Measurements from ENCODE around the gene CTNNA2.

The CTNNA2 gene

DNA sequence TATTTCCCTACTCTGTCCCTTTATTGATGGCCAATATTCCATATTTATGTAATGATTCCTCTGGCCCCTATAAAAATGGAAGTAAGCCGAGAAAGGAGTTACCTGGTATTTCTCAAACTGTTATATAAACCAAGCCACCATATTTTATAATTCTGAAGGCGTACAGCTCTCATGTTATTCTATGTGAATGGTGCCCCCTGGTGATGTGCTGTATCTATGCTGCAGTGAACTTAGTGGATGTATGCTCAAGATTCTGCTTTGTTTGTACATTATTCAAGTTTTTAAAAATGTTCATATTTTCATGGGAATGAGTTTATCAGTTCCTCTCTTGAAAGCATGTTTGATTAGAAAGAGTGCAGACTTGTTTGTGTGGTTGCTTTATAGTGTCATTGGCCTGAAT is 986.2 kb downstream of the CTNNA2 start:
- DNase-seq = peak; percentile 4
- in situ Hi-C loops (cut with MboI; ENCODE audit: low pct_unique_long_range_greater_than_20kb, low sequenced_read_pairs) = no loop called here

DNA sequence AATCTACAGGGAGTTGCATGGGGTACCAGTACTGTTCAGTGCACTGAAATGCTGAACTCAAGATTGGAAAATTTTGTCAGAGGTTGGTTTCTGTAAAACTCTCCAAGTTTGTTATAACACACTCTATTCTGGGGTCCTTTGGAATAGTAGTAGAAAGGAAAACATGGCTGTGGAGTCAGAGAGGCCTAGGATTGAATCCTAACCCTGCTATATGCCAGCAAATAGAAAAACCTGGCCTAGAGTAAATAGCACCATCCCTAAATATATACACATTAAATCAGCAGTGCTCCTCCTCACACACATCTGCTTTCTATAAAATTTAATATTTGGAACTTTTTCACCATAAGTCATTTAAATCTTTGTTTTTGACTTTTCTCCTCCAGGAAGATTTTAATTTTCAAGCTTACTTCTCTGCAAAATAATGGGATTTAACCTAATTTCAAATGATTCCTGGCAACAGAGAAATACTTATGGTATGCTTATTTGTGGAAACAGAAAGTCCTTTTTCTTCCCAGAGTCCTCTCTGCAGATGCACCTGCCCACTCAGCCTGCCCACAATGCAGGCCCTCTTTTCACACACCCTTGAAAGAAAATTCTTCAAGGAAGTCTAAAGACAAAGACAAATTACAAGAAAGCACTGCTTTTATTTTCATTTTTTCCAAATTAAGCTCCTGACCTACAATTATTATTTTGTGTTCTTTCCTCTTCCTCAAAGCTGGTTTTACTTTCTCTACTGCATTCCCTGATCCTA is 989.2 kb downstream of the CTNNA2 start:
- in situ Hi-C loops (cut with MboI; ENCODE audit: low pct_unique_long_range_greater_than_20kb, low sequenced_read_pairs) = no loop called here
- DNase-seq = no peak

DNA sequence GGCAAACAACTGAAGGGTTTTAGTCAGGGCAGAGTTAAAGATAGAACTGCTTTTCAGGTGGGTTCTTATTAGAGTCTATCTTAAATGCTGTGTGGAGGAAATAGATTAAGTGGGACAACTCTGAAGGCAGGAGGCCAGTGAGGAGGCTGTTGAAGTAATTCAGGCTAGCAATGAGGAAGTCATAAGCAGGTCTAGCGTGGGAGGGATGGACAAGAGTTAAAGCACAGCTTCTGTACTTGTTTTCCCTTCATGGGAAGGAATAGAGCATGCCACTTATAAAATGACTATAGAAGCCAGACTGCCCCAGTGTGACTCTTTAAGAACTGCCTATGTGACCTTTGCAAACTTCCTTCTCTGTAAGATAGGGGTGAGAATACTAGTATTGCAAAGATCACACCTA is 993.7 kb downstream of the CTNNA2 start:
- in situ Hi-C loops (cut with MboI; ENCODE audit: low pct_unique_long_range_greater_than_20kb, low sequenced_read_pairs) = no loop called here
- peak; percentile 5 for DNase-seq

DNA sequence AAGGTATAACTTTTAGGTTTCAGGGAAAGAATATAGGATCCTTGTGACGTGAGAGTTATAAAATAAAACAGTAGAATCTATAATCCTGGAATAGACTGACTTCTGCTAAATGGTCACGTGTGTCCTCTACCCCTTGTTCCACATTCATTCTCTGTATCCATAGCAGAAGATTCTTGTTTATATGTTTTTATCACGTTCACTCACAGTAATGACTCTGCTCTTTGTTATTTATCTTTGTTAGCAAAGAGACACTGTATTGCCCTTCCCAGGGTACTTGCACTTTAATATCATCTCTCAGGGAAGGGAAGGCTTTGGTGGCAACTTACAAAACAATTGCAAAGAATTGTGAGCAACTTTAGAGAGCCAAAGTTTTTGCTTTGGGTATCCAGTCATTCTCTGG is 997.9 kb downstream of the CTNNA2 start:
- in situ Hi-C loops (cut with MboI; ENCODE audit: low pct_unique_long_range_greater_than_20kb, low sequenced_read_pairs) = no loop called here
- DNase-seq = no peak

DNA sequence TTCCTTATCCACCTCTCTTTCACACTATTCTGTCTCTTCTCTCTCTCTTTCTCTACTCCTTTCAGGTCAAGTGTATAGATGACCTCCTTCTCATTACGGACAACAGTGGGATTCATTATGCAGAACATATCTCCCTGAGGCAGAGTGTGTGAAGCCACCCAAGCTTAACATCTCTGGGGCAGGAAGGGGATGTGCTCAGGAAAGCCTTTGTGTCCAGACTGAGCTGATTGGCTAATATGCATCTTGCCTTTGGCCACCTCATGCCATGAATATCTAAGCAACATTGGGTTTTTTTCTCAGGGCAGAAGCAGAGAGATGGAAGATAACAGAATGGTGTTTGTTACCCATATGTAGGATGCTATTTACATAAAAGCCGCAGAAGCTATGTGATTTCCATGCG is 1003.1 kb downstream of the CTNNA2 start:
- in situ Hi-C loops (cut with MboI; ENCODE audit: low pct_unique_long_range_greater_than_20kb, low sequenced_read_pairs) = no loop called here
- DNase-seq = no peak

DNA sequence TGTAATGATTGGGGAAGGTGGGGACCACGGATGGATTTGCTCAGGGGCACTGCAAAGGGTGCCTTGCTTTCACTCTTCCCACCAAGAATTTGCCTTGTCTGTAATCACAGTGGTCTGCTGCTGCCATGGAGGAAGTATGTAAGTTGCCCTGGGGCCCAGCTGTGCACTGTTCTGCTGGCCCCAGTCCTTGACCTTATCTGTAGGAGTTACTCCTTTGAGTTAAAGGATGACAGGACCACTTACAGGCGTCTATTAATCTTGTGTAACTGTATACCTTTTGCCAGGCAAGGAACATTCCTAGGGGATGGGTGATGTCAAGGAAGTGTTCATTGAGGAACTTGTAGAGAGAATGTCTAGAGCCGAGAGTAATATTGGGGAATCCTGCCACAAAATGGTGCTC is 1004.5 kb downstream of the CTNNA2 start:
- in situ Hi-C loops (cut with MboI; ENCODE audit: low pct_unique_long_range_greater_than_20kb, low sequenced_read_pairs) = no loop called here
- DNase-seq = no peak

DNA sequence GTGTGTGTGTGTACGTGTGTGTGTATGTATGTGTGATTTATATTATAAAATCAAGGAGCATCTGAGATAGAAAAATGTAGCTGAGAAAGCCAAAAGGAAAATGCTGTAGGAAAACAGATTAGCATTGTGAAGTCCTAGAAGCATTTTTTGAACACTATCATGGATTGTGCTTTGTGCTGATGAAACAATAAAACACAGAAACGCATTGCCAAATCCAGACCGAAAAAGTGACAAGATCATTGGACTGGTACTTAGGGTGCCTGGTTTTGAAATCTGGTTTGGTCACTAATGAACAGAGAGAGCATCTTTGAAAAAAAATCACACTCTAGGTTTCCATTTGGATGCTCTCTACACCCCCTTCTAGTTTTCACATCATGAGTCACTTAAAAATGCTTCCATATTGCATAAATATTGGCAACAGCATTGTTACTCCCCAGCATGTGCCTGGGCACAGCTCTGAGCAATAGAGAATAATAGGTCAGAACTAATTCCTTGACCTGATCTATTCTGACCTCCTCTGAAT is 1006.3 kb downstream of the CTNNA2 start:
- in situ Hi-C loops (cut with MboI; ENCODE audit: low pct_unique_long_range_greater_than_20kb, low sequenced_read_pairs) = no loop called here

DNA sequence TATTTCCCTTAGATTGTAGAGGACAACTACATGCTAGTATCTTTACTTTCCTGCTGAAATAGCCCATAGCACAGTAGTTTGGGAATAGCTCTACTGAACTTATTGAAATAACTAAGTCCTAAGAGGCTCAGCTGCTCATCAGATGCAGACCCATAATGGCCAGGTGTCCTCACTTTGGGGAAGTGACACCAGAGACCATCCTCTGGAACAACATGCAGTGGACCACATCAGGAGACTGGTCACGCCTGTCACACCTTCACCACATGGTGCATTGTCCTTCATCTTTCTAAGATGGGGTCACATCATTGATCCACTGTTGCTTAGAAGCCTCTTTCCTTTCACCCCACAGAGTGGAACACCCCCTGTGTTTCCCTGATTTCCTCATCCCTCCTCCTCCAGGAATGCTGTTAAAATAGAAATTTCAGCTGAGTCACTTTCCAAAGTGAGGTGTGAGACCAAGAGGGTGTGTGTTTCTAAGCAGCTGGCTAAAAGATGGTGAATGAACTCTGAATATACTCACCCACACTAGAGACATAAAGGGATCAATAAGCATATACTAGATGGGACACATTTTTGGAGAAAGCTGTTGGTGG is 1006.9 kb downstream of the CTNNA2 start:
- in situ Hi-C loops (cut with MboI; ENCODE audit: low pct_unique_long_range_greater_than_20kb, low sequenced_read_pairs) = no loop called here
- no peak for DNase-seq

More for the DNA sequence above, 1006.3 kb downstream of the CTNNA2 start:
- no peak for DNase-seq

DNA sequence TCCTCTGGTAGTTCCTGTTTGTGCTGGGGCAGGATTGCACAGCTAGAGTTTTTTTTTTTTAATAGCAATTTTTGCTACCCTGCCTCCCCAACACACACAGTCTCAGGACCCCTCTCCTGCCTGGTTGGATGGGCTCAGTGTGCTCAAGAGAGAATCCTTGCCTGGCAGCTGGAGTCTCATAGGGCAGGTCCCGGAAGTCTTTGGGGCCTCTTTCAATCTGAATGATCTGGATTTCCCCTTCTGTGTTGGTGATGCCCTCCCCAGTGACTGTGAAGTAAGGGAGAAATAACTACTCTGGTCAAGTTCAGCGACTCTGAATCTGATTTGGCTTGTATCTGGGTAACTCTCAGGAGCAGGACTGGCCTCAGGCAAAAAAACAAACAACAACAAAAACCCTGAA is 1012.3 kb downstream of the CTNNA2 start:
- in situ Hi-C loops (cut with MboI; ENCODE audit: low pct_unique_long_range_greater_than_20kb, low sequenced_read_pairs) = no loop called here
- DNase-seq = no peak

DNA sequence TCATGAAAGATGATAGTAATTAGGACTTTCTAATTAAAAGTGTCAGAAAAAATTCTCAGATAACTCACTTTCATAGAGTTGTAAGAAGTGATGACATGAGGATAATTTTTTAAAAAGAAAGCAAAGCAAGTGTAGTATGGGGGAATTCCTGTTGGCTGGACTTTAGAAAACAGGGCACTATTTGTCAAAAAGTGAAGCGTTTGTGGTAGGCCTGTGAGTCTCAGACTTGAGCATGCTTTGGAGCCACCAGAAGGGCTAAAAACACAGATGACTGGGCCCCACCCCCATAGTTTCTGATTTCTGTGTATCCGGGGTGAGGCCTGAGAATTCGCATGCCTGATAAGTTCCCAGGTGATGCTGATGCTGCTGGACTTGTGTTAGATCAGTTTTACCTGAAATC is 1014.3 kb downstream of the CTNNA2 start:
- no peak for DNase-seq
- in situ Hi-C loops (cut with MboI; ENCODE audit: low pct_unique_long_range_greater_than_20kb, low sequenced_read_pairs) = no loop called here

DNA sequence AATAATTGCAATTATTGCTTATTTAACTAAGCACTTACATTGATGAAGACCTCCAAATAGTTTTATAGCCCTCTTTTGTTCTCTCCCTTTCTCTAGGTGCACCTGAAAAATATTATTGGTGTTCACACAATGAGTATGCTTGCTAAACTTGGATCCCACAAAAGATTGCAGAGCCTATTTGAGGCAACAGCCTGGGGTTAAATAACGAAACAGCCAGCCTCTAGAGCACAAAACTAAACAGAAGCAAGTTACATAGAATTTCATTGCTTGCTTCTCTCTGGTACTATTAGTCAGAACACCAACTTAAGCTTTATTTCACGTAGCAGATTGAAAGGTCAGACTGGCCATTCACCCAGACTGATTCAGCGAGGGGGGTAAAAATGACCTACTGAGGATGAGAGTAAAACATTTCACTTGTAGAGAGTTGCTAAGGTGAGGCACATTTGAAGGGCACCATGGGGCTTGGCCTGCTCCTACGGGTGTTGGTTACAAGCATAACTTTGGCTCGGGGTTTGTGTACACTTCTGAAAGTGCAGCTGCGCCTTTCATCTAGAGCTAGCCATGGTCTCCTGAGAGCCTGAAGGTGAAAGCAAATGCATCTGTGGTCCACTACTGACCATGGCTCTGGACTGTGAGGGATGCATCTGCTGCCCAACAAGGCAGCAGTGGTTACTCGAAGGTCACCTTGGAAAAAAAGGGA is 1016.8 kb downstream of the CTNNA2 start:
- DNase-seq = no peak
- in situ Hi-C loops (cut with MboI; ENCODE audit: low pct_unique_long_range_greater_than_20kb, low sequenced_read_pairs) = no loop called here

DNA sequence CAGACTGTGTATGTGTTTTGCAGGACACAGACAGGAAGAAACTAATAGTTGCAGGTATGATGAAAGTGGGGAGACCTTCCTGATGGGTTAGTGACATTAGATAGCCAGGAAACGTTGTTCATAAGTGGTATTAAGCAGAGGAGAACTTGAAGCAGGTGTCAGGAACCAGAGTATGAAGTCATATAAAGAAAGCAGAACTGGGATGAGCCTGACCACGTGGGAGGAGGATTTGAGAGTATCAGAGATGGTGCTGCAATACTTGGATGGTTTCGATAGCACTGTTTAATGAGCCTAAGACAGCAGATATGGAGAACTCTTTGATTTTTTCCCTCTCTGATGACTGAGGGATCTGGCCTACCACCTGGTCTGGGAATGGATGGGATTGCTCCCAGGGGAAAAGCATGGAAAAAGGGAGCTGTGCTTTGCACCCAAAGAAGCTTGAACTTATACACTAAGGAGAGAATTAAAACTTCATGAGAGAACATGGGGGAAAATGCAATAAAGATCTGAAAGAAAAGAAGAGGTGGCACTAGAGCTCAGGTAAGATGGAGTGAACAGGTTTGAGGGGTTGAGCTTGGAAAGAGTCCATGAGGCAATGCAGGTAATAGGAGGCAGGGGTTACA is 1017.7 kb downstream of the CTNNA2 start:
- DNase-seq = no peak
- in situ Hi-C loops (cut with MboI; ENCODE audit: low pct_unique_long_range_greater_than_20kb, low sequenced_read_pairs) = no loop called here

DNA sequence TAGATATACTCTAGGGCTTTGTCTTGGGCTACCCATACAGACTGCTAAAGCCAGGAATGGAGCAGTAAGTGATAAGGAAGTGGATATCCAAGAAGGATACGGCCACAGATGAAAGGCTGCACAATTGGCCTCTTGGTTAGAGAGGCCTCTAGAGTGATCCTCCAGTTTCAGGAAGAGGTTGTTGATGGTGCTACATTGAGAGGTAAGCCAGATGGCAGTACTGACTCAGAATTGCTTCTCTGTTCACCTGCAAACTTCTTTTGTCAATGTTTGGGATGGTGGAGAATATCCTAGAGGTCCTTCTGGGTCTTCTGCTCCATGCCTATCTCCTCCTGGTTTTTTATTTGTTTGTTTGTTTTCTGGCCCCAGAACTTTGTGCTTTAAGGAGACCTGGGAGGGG is 1018.5 kb downstream of the CTNNA2 start:
- no peak for DNase-seq
- in situ Hi-C loops (cut with MboI; ENCODE audit: low pct_unique_long_range_greater_than_20kb, low sequenced_read_pairs) = no loop called here

DNA sequence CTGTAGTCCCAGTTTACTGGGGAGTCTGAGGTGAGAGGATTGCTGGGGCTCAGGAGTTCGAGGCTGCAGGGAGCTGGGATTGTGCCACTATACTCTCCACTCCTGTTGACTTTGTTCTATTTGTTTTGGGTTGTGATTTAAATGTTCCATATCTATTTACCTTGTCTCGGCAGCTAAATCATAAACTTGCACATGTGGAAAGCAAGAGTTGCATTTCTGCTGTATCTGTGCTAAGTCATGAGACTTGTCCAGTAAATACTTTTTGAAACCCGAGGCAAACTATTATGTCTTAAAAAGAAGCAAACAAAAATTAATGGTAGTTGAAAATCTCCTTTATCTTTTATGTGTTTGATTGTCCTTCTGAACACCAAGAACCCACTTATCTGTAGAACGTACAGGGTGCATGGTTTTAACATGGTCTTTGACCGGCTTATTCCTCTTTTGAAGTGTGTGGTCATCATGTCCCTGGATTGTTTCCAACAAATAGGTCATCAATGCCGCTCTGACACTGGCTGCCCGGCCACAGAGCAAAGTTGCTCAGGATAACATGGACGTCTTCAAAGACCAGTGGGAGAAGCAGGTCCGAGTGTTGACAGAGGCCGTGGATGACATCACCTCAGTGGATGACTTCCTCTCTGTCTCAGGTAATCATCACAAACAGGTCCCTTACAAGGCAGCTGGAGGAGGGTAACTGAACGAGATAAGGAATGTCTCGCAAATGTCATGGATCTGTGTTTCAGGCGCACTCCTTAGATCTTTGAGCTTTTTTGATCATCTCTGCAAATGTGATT is 1032.8 kb downstream of the CTNNA2 start:
- in situ Hi-C loops (cut with MboI; ENCODE audit: low pct_unique_long_range_greater_than_20kb, low sequenced_read_pairs) = no loop called here
- no peak for DNase-seq

DNA sequence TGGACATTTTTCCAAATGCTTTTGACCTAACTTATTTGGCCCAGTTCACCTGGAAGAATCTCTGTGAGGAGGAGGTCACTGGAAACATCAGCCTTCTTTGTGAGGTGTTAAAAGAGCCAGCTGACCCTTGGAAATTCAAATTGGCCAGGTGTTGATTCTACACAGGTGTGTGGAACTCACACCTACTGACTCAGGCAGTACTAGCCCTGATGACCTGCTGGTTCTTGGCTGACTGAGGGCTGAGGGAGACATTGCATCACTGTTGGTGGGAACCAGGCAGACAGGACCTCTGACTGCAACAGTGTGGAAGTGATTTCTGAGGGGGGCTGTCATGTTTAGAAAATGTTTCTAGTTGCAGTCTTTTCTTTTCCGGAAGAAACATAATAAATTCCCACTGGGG is 1033.9 kb downstream of the CTNNA2 start:
- in situ Hi-C loops (cut with MboI; ENCODE audit: low pct_unique_long_range_greater_than_20kb, low sequenced_read_pairs) = no loop called here

DNA sequence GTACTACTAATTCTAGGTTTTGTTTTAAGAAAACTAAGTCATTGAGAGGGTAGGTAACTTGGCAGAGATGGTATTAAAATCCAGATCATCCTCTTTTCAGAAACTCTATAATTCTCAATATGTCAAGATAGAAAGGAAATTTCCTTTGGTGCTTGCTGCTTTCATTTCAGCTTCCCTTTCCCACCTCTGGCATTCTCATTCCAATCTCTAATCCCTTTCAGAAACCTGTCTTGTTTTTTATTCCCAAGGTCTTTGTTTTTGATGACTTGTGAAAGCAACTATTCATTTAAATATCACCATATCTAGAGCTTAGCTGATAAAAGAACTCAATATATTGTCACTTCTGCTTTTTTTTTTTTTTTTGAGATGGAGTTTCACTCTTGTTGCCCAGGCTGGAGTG is 1034.5 kb downstream of the CTNNA2 start:
- DNase-seq = no peak
- in situ Hi-C loops (cut with MboI; ENCODE audit: low pct_unique_long_range_greater_than_20kb, low sequenced_read_pairs) = no loop called here

More for the DNA sequence above, 1033.9 kb downstream of the CTNNA2 start:
- DNase-seq = no peak

DNA sequence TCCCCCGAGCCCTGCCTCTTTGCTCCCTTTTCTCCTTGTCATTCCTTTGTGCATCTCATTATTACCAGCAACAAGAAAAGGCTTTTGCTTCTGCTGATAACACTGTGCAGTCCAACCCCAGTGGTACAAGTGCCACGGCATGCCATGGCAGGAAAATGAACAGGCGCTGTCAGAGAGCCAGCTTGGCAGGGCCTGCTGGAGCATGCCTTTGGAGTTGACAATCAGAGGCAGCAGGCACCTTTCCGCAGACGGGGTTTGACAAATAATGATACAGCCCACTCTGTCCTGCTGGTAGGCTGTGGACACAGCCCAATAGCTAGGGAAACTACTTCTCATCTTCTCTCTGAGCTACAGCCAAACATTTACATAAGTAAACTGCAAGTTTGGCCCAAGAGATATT is 1035.6 kb downstream of the CTNNA2 start:
- in situ Hi-C loops (cut with MboI; ENCODE audit: low pct_unique_long_range_greater_than_20kb, low sequenced_read_pairs) = no loop called here
- DNase-seq = no peak

DNA sequence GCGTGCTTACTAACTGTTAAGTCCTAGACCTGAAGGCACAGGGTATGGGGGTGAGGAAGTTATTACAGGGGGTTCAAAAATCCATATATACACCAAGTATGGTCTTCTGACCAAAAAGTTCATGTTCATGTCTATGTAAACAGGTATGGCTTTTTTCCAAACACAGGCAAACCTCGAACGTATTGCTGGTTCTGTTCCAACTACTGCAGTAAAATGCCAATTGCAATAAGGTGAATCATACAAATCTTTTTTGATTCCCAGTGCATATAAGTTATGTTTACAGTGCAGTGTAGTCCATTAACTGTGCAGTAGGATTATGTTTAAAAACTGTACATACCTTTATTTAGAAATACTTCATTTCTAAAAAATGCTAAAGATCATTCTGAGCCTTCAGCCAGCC is 1037.0 kb downstream of the CTNNA2 start:
- in situ Hi-C loops (cut with MboI; ENCODE audit: low pct_unique_long_range_greater_than_20kb, low sequenced_read_pairs) = no loop called here
- no peak for DNase-seq

DNA sequence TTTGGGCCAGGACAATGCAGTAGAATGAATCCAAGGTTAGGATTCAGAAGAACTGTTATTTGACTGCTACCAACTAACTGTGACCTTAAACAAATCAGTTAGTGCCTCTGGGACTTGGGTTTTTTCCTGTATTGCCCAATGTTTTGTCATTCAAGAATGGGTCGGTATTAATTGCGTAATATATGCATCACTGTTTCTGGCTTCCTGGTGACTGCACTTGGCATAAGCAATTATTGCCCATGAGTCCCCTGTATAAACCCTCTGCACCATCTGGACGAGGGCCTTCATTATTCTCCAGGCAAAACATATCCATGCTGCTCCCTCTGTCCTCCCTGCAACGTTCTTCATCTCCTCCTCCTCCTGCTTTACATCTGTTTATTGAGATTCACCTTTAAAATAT is 1047.5 kb downstream of the CTNNA2 start:
- in situ Hi-C loops (cut with MboI; ENCODE audit: low pct_unique_long_range_greater_than_20kb, low sequenced_read_pairs) = no loop called here
- DNase-seq = no peak
